Pancreas (tissue), 10 donors: ENCODE measurements around the gene TNNC2. TPM values are rescaled to one million over a fixed set of nuclear protein-coding genes. Genes with fewer than 3 reads are reported as not detected.
A peak's percentile ranks its signal among the peaks of the same experiment; 100 is the strongest.

Source experiments
- ATAC-seq, 4 donors: fragments of 200-7000 bp; cut with Tn5 transposase; one replicate each; pipeline versions ENCODE4 v1.8.0 to v1.9.1; 2020; ENCODE audit warnings: mild to moderate bottlenecking in 4 of 4, moderate library complexity in 4 of 4
- DNase-seq, 6 donors: peaks; one replicate each; pipeline ENCODE4 v3.0.0-alpha.2; 2020
- FAIRE-seq: peaks from 2 replicates; lab custom pipeline; 2012; peaks lifted over from hg19 to GRCh38; lab: Jason Lieb, UNC
- H3K27ac ChIP-seq, 4 donors: fragments of 200-600 bp; sonication (generic); 1 replicate in 3 of 4; 2 replicates in 1 of 4; pipeline versions ENCODE4 v1.5.0 to v1.8.0; 2020
- H3K27me3 ChIP-seq, 4 donors: fragments of 200-600 bp; one replicate each; pipeline ENCODE4 v1.8.0; 2021
- H3K36me3 ChIP-seq, 3 donors: fragments of 200-600 bp; sonication (generic) in 1 of 3; one replicate each; pipeline versions ENCODE4 v1.5.0 to v1.8.0; 2020 to 2021
- H3K4me1 ChIP-seq, 3 donors: fragments of 200-600 bp; one replicate each; pipeline ENCODE4 v1.8.0; 2021
- H3K4me3 ChIP-seq, 4 donors: fragments of 200-600 bp; sonication (generic) in 2 of 4; one replicate each; pipeline versions ENCODE4 v1.5.0 to v1.8.0; 2020 to 2021
- H3K9me3 ChIP-seq, 4 donors: fragments of 200-600 bp; one replicate each; pipeline ENCODE4 v1.8.0; 2021
- WGBS, 2 donors: extraction: QIAGEN DNeasy Blood & Tissue Kit; methylation state at CpG; one replicate each; pipeline ENCODE4 v1.1.7; 2013; 5-methylcytosine and 5-hydroxymethylcytosine counted together
- intact Hi-C, 3 donors: fragments of 100-400 bp; cut with DNase I; formaldehyde crosslinking; loops; one replicate each; pipeline versions ENCODE4 v1.11.1 to v1.14.2; 2022
- polyA plus RNA-seq, 2 donors: library from polyadenylated mRNA; stranded (reverse); fragments of 200-250 nt; gene quantifications; one replicate each; pipeline ENCODE4 v1.2.3, GENCODE V29; 2013
- total RNA-seq, 6 donors: library from RNA; stranded (reverse); fragmentation: NEBNext Ultra II Directional in 4 of 6; extraction: Animal tissue kit (Norgen Biotek cat#: 25700) in 4 of 6; gene quantifications; one replicate each; pipeline versions ENCODE4 v1.2.1 to v1.2.4, GENCODE V29; 2021 to 2023
- TF ChIP-seq, protein P1 (sequence below), 4 donors: fragments of 200-600 bp; sonication (generic) in 3 of 4; IDR thresholded peaks; one replicate each; pipeline versions ENCODE4 v1.5.0 to v1.8.0; 2021; ENCODE audit warnings: antibody characterized with exemption in 4 of 4
- donor health status: healthy with polysubstance abuse.
- donor health status: DM: no; HTN: no; CAD: no; lungs with moderate emphysema.
- donor health status: DM: no; HTN: no; CAD: no.
- donor health status: control.
- donor health status: control.
- donor health status: Bipolar disorder and iron deficiency.
- donor health status: DM: yes; HTN: yes; CAD: no.
- donor health status: DM: no; HTN: no; CAD: no.
- donor health status: DM: no; HTN: no; CAD: no.
- donor health status: DM: yes; HTN: yes; CAD: no.

The TNNC2 gene
- total and polyA plus RNA-seq, 8 donors: 1.2 to 4.0 TPM; not detected in 6

- Histone ChIP-seq H3K27ac (no peak overlapping the region), H3K27me3 (no peaks in the 10 kb centered on the region), H3K9me3 (no peaks in the 10 kb centered on the region), H3K4me1 (peaks cover under 1 to 8% (median 1%) of the 10 kb centered on the region in 3 donors), H3K4me3 (no peak overlapping the region), H3K36me3 (no peaks in the 10 kb centered on the region)
- TF ChIP-seq, protein P1, sequence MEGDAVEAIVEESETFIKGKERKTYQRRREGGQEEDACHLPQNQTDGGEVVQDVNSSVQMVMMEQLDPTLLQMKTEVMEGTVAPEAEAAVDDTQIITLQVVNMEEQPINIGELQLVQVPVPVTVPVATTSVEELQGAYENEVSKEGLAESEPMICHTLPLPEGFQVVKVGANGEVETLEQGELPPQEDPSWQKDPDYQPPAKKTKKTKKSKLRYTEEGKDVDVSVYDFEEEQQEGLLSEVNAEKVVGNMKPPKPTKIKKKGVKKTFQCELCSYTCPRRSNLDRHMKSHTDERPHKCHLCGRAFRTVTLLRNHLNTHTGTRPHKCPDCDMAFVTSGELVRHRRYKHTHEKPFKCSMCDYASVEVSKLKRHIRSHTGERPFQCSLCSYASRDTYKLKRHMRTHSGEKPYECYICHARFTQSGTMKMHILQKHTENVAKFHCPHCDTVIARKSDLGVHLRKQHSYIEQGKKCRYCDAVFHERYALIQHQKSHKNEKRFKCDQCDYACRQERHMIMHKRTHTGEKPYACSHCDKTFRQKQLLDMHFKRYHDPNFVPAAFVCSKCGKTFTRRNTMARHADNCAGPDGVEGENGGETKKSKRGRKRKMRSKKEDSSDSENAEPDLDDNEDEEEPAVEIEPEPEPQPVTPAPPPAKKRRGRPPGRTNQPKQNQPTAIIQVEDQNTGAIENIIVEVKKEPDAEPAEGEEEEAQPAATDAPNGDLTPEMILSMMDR (IDR thresholded peaks at IDR 0.05): no peak
- intact Hi-C loops: no loop called here
- no peak for DNase-seq
- no peak for ATAC-seq
- FAIRE-seq: no peak
- whole genome bisulfite sequencing, 2 donors: 83 to 87% methylated on average over 7 of the region's 7 CpGs
Measured at GRCh38 chr20:45861221-45862075, 34.3 kb upstream of the TNNC2 start.

DNA sequence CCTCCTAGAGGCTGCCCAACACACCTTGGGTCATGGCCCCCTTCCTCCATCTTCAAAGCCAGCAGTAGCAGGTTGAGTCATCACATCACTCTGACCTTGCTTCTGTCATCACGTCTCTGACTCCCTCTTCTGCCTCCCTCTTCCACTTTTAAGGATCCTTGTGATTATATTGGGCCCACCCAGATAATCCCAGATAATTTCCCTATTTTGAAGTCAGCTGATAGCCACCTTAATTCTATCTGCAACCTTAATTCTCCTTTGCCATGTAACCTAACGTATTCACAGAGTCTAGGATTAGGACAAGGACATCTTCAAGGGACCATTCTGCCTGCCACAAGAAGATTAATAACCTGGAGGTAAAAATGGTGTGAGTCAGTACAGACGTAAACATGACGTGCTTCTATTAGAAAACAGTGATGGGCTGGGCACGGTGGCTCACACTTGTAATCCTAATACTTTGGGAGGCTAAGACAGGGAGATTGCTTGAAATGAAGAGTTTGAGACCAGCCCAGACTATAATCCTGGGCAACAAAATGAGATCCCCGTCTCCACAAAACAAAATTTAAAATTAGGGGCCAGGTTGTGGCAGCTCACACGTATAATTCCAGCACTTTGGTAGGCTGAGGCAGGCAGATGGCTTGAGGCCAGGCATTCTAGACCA, 33.6 kb upstream of the TNNC2 start:
- no peak for DNase-seq
- Histone ChIP-seq H3K4me3 (no peak overlapping the region), H3K9me3 (no peaks in the 10 kb centered on the region), H3K27me3 (no peaks in the 10 kb centered on the region), H3K4me1 (peaks cover 8 to 14% (median 9%) of the 10 kb centered on the region in 3 donors), H3K36me3 (no peaks in the 10 kb centered on the region), H3K27ac (no peak overlapping the region)
- no peak for FAIRE-seq
- 70 to 76% methylated on average over 7 of the region's 7 CpGs for WGBS, 2 donors
- intact Hi-C loops: no loop called here
- TF ChIP-seq, protein P1 (IDR thresholded peaks at IDR 0.05): no peak
- no peak for ATAC-seq

GRCh38 chr20:45859916-45860315, 32.8 kb upstream of the TNNC2 start:
- intact Hi-C loops: no loop called here
- no peak for DNase-seq
- Histone ChIP-seq H3K27me3 (no peaks in the 10 kb centered on the region), H3K4me1 (peaks cover 13 to 21% (median 14%) of the 10 kb centered on the region in 3 donors), H3K9me3 (no peaks in the 10 kb centered on the region), H3K4me3 (no peak overlapping the region), H3K36me3 (no peaks in the 10 kb centered on the region), H3K27ac (no peak overlapping the region)
- no peak for FAIRE-seq
- TF ChIP-seq, protein P1 (IDR thresholded peaks at IDR 0.05): no peak
- ATAC-seq: no peak
- 97% methylated on average over 5 of the region's 5 CpGs for WGBS, 2 donors

GRCh38 chr20:45857882-45858216, 30.7 kb upstream of the TNNC2 start:
- no peaks in the 10 kb centered on the region for H3K9me3 ChIP-seq
- TF ChIP-seq, protein P1 (IDR thresholded peaks at IDR 0.05): no peak
- no peaks in the 10 kb centered on the region for H3K27me3 ChIP-seq
- peak overlapping the region; percentile 65 to 88 (median 80) for H3K4me3 ChIP-seq
- DNase-seq (no peak), ATAC-seq (peak; percentile 5 to 16 (median 12)), FAIRE-seq (no peak)
- intact Hi-C loops: no loop called here
- peak overlapping the region; percentile 40 to 69 (median 58) for H3K27ac ChIP-seq
- no peaks in the 10 kb centered on the region for H3K36me3 ChIP-seq
- H3K4me1 ChIP-seq: peaks cover 13 to 21% (median 14%) of the 10 kb centered on the region in 3 donors
- WGBS, 2 donors: 16 to 23% methylated on average over 9 to 13 of the region's 13 CpGs
